OCI-LY3 (cell line): Measurements from ENCODE around the gene CYTIP.

Experiments used
- CTCF ChIP-seq: fragments of 200-600, 300-600 bp; sonication (generic); IDR thresholded peaks from 2 replicates; pipeline ENCODE4 v1.5.1; 2014; ENCODE audit warnings: antibody characterized with exemption, low read length, low read depth
- EZH2phosphoT487 ChIP-seq: fragments of 200-600 bp; shearing (Covaris generic); IDR thresholded peaks from 2 replicates; pipeline ENCODE4 v1.6.1; 2018; ENCODE audit warnings: antibody characterized with exemption, mixed run types, low read depth

DNA sequence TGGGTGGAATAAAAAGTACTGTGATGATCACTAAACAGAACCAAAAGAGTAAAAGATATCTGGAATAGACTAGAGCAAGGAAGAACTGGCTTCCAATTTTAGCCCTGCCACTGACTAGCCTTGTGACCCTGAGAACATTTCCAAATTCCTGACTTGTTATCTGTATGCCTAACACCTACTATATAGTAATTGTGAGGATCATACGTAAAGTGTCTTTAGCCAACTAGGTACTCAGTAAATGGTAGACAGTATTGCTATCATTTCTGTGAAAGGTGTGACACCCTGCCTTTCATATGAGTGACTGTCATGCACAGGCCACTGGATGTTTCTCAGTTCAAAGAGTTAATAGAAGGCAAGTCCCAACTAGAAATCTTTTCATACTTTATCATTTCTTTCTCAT, 29.8 kb downstream of the CYTIP start:
- TF ChIP-seq CTCF, result no peak
- TF ChIP-seq EZH2phosphoT487, result no peak
